Fibroblast of the aortic adventitia (primary cell): ENCODE results near the gene ELMOD3. TPM values are rescaled to one million over a fixed set of nuclear protein-coding genes. Genes with fewer than 3 reads are reported as not detected.

Experiments used
- DNase-seq: peaks from one replicate; pipeline ENCODE4 v3.0.0-alpha.2; 2010; ENCODE audit warnings: low read depth
- H3K4me3 ChIP-seq: 2 replicates; pipeline ENCODE4 v1.5.1; 2011; ENCODE audit warnings: low read depth, mild to moderate bottlenecking, control low read depth, low read length, moderate library complexity
- CTCF ChIP-seq: IDR thresholded peaks from 2 replicates; pipeline ENCODE4 v1.5.1; 2011; ENCODE audit warnings: mild to moderate bottlenecking, low read length, control low read depth, inconsistent platforms; ENCODE audit not compliant: insufficient read depth
- total RNA-seq: library from RNA; depleted of rRNA; stranded (reverse); fragments of >200 nt; gene quantifications from 2 replicates; pipeline ENCODE4 v1.2.3, GENCODE V29; 2012; ENCODE audit warnings: low replicate concordance

Gene ELMOD3
- total RNA-seq, 1 donor, result 19.3 TPM

GRCh38 chr2:85367180-85367579 is 12.6 kb downstream of the ELMOD3 start:
- TF ChIP-seq CTCF, result no peak
- H3K4me3 ChIP-seq, result no peak overlapping the region
- DNase-seq, result no peak

GRCh38 chr2:85368921-85369320 is 14.4 kb downstream of the ELMOD3 start:
- TF ChIP-seq CTCF, result no peak
- no peak for DNase-seq
- H3K4me3 ChIP-seq, result no peak overlapping the region

- H3K4me3 ChIP-seq, result no peak overlapping the region
- no peak for DNase-seq
- no peak for TF ChIP-seq CTCF
These were observed 14.9 kb downstream of the ELMOD3 start for GRCh38 chr2:85369500-85369899.

GRCh38 chr2:85371045-85371444 is 16.5 kb downstream of the ELMOD3 start:
- TF ChIP-seq CTCF, result no peak
- DNase-seq, result no peak
- H3K4me3 ChIP-seq, result no peak overlapping the region

- no peak for TF ChIP-seq CTCF
- peak; percentile 38 for DNase-seq
- no peak overlapping the region for H3K4me3 ChIP-seq
These were observed 21.9 kb downstream of the ELMOD3 start for GRCh38 chr2:85376291-85377065.

- no peak overlapping the region for H3K4me3 ChIP-seq
- no peak for DNase-seq
- TF ChIP-seq CTCF, result no peak
These were observed 22.5 kb downstream of the ELMOD3 start for GRCh38 chr2:85377083-85377482.

- H3K4me3 ChIP-seq, result no peak overlapping the region
- no peak for DNase-seq
- no peak for TF ChIP-seq CTCF
These were observed 23.7 kb downstream of the ELMOD3 start for GRCh38 chr2:85378257-85378656.
